T-cell (primary cell): ENCODE data around the gene HERC2. TPM values are rescaled to one million over a fixed set of nuclear protein-coding genes. Genes with fewer than 3 reads are reported as not detected.

Source experiments
- ATAC-seq, 4 experiments: fragments of 200-7000 bp in 3 of 4; fragments of 150-1000 bp in 1 of 4; cut with Tn5 transposase; replicated peaks in 1 of 4; 1 replicate in 3 of 4; 2 replicates in 1 of 4; pipeline ENCODE4 v1.10.0; 2021; ENCODE audit warnings: moderate library complexity in 3 of 4, mild to moderate bottlenecking in 2 of 4, moderate number of reproducible peaks in 1 of 4
- CTCF ChIA-PET, 2 donors: fragments of 300-600 bp; sonication (Branson Sonifier 250); formaldehyde crosslinking; loops; one replicate each; lab custom pipeline; 2022; ENCODE audit warnings: antibody characterized with exemption in 2 of 2; lab: Charles Lee
- POLR2A ChIA-PET, 2 donors: fragments of 300-600 bp; sonication (Branson Sonifier 250); formaldehyde crosslinking; loops; one replicate each; lab custom pipeline; 2022; ENCODE audit warnings: antibody characterized with exemption in 2 of 2; lab: Charles Lee
- DNase-seq, 35 experiments: peaks; one replicate each; pipeline versions ENCODE4 v3.0.0 to v3.0.0-alpha.2; 2013 to 2023
- H3K27ac ChIP-seq: one replicate; pipeline ENCODE4 v1.5.1; 2013; ENCODE audit warnings: low read length
- H3K27me3 ChIP-seq, 2 experiments: replicated peaks in 1 of 2; 1 replicate in 1 of 2; 2 replicates in 1 of 2; pipeline versions ENCODE4 v1.6.1 to v1.7.0; 2013; ENCODE audit warnings: low read length in 1 of 2, mixed read lengths in 1 of 2; ENCODE audit not compliant: control insufficient read depth in 2 of 2, insufficient read depth in 2 of 2; ENCODE audit errors: extremely low read depth in 1 of 2
- H3K36me3 ChIP-seq, 2 donors: 1 replicate in 1 of 2; 2 replicates in 1 of 2; pipeline versions ENCODE4 v1.6.1 to v1.7.0; 2013; ENCODE audit warnings: low read length in 1 of 2; ENCODE audit not compliant: control insufficient read depth in 2 of 2, insufficient read depth in 1 of 2; ENCODE audit errors: extremely low read depth in 1 of 2
- H3K4me1 ChIP-seq, 2 experiments: 1 replicate in 1 of 2; 2 replicates in 1 of 2; pipeline versions ENCODE4 v1.6.1 to v1.7.0; 2013; ENCODE audit warnings: low read length in 2 of 2, mixed read lengths in 1 of 2; ENCODE audit not compliant: insufficient read depth in 2 of 2, control insufficient read depth in 1 of 2; ENCODE audit errors: extremely low read depth in 1 of 2
- H3K4me3 ChIP-seq, 2 donors: 1 replicate in 1 of 2; 2 replicates in 1 of 2; pipeline versions ENCODE4 v1.5.1 to v1.7.0; 2013; ENCODE audit warnings: mild to moderate bottlenecking in 2 of 2, low read length in 1 of 2, moderate library complexity in 1 of 2; ENCODE audit not compliant: control insufficient read depth in 1 of 2; ENCODE audit errors: extremely low read depth in 1 of 2
- H3K9me3 ChIP-seq: 2 replicates; pipeline ENCODE4 v1.7.0; 2013
- H3K27ac Mint-ChIP-seq, 2 donors: one replicate each; pipeline ENCODE4 v1.8.0; 2020 to 2021; ENCODE audit warnings: mild to moderate bottlenecking in 2 of 2, mixed read lengths in 2 of 2
- H3K27me3 Mint-ChIP-seq, 2 donors: one replicate each; pipeline ENCODE4 v1.8.0; 2021 to 2022; ENCODE audit warnings: mixed read lengths in 2 of 2
- H3K36me3 Mint-ChIP-seq: one replicate; pipeline ENCODE4 v1.8.0; 2021; ENCODE audit warnings: mixed read lengths
- H3K4me1 Mint-ChIP-seq, 3 donors: one replicate each; pipeline ENCODE4 v1.8.0; 2020 to 2022; ENCODE audit warnings: mixed read lengths in 3 of 3, mild to moderate bottlenecking in 1 of 3
- H3K4me3 Mint-ChIP-seq, 3 donors: one replicate each; pipeline ENCODE4 v1.8.0; 2020 to 2022; ENCODE audit warnings: mild to moderate bottlenecking in 3 of 3, mixed read lengths in 3 of 3, moderate library complexity in 3 of 3
- H3K9me3 Mint-ChIP-seq, 3 donors: one replicate each; pipeline ENCODE4 v1.8.0; 2020 to 2022; ENCODE audit warnings: mixed read lengths in 3 of 3
- WGBS: methylation state at CpG from one replicate; pipeline ENCODE4 v1.1.5; 2013; ENCODE audit warnings: missing lambda C conversion rate; ENCODE audit not compliant: insufficient coverage; 5-methylcytosine and 5-hydroxymethylcytosine counted together
- total RNA-seq, 35 experiments: library from RNA in 6 of 35; stranded (reverse) in 6 of 35; fragments of 120-200 nt in 1 of 35; gene quantifications; one replicate each; pipeline versions ENCODE4 v1.2.1 to v1.2.4 and lab custom pipeline; 2013 to 2026

The HERC2 gene
- total RNA-seq, 5 donors from 2014 or later (not counting 1 experiment from before 2014, with no cell fraction given), result 46.4 to 65.5 (median 55.4) TPM

GRCh38 chr15:28184166-28184565 is 137.8 kb downstream of the HERC2 start:
- no peak for ATAC-seq
- no peaks in the 10 kb centered on the region for H3K4me1 Mint-ChIP-seq
- H3K4me3 Mint-ChIP-seq, result no peak overlapping the region
- H3K9me3 Mint-ChIP-seq, result no peaks in the 10 kb centered on the region
- no peak overlapping the region for H3K27ac ChIP-seq
- no peaks in the 10 kb centered on the region for H3K9me3 ChIP-seq
- no peaks in the 10 kb centered on the region for H3K27me3 Mint-ChIP-seq
- DNase-seq, result no peak
- no peak overlapping the region for H3K27ac Mint-ChIP-seq
- no peaks in the 10 kb centered on the region for H3K27me3 ChIP-seq
- CTCF ChIA-PET, result interaction anchor here (0.6 kb wide), 2 partner anchors 15 to 97 kb away, joined by 3 read pairs; no protein-coding TSS in a partner anchor
- H3K4me1 ChIP-seq, result no peaks in the 10 kb centered on the region
- no peak overlapping the region for H3K4me3 ChIP-seq
- H3K36me3 ChIP-seq, result peaks cover 0 to 32% of the 10 kb centered on the region in 2 donors
- POLR2A ChIA-PET, result no interaction called here
- no CpG with 5 or more reads among the region's 2 CpGs for WGBS
- H3K36me3 Mint-ChIP-seq, result peaks cover 60% of the 10 kb centered on the region

DNA sequence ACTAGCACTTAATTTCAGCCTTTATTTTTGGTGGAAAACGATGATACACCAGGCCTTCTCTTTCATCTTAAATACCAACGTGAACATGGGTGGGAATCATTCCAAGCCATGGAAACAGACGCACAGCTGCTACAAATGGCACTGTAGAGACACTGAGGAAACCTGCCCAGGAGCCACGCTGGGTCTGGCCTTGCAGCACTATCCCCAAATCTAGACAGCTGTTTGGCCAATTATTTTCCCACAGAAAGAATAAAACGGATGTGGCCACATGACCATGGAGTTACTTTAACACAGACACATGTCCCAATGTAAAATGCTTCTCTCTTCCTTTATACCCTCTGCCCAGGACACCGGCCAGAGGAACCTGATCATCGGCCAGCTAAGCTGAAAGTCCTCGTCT is 139.2 kb downstream of the HERC2 start:
- Histone ChIP-seq H3K4me3 (no peak overlapping the region), H3K27ac (no peak overlapping the region), H3K36me3 (peaks cover 0 to 26% of the 10 kb centered on the region in 2 donors), H3K4me1 (no peaks in the 10 kb centered on the region), H3K9me3 (no peaks in the 10 kb centered on the region), H3K27me3 (no peaks in the 10 kb centered on the region)
- Mint-ChIP-seq H3K27me3 (no peaks in the 10 kb centered on the region), H3K36me3 (peaks cover 58% of the 10 kb centered on the region), H3K9me3 (no peaks in the 10 kb centered on the region), H3K4me3 (no peak overlapping the region), H3K27ac (no peak overlapping the region), H3K4me1 (no peaks in the 10 kb centered on the region)
- WGBS, result 91% methylated on average over 5 of the region's 8 CpGs
- CTCF ChIA-PET, result no interaction called here
- no peak for DNase-seq
- POLR2A ChIA-PET, result no interaction called here
- ATAC-seq, result no peak

DNA sequence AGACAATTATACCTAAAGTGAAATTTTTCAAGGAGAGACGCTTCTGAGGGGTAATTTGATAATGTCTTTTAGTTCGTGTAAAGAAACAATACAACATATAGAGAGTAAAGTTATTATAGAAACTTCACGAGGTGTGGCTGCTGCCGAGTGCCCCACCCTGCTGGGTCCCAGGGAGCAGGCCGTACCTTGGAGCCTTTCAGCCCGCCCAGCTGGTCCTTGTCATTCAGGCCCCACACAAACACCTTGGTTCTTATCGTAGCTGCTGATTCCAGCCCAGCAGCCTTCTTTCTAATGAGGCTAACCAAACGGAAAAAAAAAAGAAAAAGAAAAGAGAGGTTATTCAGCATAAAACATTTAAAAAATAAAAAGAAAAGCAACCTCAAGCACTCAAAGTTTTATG is 139.8 kb downstream of the HERC2 start:
- H3K27ac Mint-ChIP-seq, result no peak overlapping the region

DNA sequence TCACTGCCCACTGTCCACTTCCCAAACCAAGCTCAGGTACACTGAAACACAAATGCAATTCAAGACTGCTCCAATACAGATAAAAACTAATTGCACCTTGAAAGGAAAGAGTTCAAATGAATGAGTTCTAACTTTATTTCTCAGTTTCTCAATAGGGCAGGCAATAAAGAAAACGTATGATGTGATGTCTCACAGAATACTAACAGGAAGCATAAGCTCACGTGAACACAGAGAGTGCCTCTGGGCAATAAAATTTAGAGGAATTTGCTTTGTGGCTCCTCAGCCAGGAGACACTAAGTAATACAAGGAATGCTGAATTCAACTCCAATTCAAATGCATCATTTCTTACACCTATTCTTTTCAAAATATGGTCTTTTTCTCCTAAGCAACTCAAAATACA is 140.6 kb downstream of the HERC2 start:
- Mint-ChIP-seq H3K36me3 (peaks cover 59% of the 10 kb centered on the region), H3K4me1 (no peaks in the 10 kb centered on the region), H3K4me3 (no peak overlapping the region), H3K27ac (no peak overlapping the region), H3K27me3 (no peaks in the 10 kb centered on the region), H3K9me3 (no peaks in the 10 kb centered on the region)
- POLR2A ChIA-PET, result no interaction called here
- ATAC-seq, result no peak
- H3K9me3 ChIP-seq, result no peaks in the 10 kb centered on the region
- no peaks in the 10 kb centered on the region for H3K4me1 ChIP-seq
- CTCF ChIA-PET, result no interaction called here
- no peaks in the 10 kb centered on the region for H3K27me3 ChIP-seq
- no peak overlapping the region for H3K27ac ChIP-seq
- 100% methylated on average over 1 of the region's 2 CpGs for WGBS
- no peak overlapping the region for H3K4me3 ChIP-seq
- H3K36me3 ChIP-seq, result peaks cover 0 to 26% of the 10 kb centered on the region in 2 donors
- no peak for DNase-seq

More for the DNA sequence above, 139.8 kb downstream of the HERC2 start:
- no peak for ATAC-seq
- H3K27me3 ChIP-seq, result no peaks in the 10 kb centered on the region
- H3K9me3 ChIP-seq, result no peaks in the 10 kb centered on the region
- H3K36me3 ChIP-seq, result peaks cover 0 to 25% of the 10 kb centered on the region in 2 donors
- no peak overlapping the region for H3K4me3 ChIP-seq
- no peak for DNase-seq
- H3K27ac ChIP-seq, result no peak overlapping the region
- Mint-ChIP-seq H3K9me3 (no peaks in the 10 kb centered on the region), H3K36me3 (peaks cover 57% of the 10 kb centered on the region), H3K4me1 (no peaks in the 10 kb centered on the region), H3K4me3 (no peak overlapping the region), H3K27me3 (no peaks in the 10 kb centered on the region)
- H3K4me1 ChIP-seq, result no peaks in the 10 kb centered on the region
- POLR2A ChIA-PET, result no interaction called here
- CTCF ChIA-PET, result no interaction called here
- no CpG with 5 or more reads among the region's 8 CpGs for WGBS

GRCh38 chr15:28179270-28179669 is 142.7 kb downstream of the HERC2 start:
- peaks cover 0 to 5% (median 0%) of the 10 kb centered on the region in 3 donors for H3K4me1 Mint-ChIP-seq
- no peaks in the 10 kb centered on the region for H3K9me3 ChIP-seq
- no peaks in the 10 kb centered on the region for H3K27me3 Mint-ChIP-seq
- no peak overlapping the region for H3K27ac ChIP-seq
- H3K36me3 ChIP-seq, result peaks cover 5 to 17% of the 10 kb centered on the region in 2 donors
- H3K36me3 Mint-ChIP-seq, result peaks cover 63% of the 10 kb centered on the region
- POLR2A ChIA-PET, result no interaction called here
- no peak overlapping the region for H3K4me3 ChIP-seq
- ATAC-seq, result no peak
- WGBS, result no CpG with 5 or more reads among the region's 4 CpGs
- no peaks in the 10 kb centered on the region for H3K27me3 ChIP-seq
- no peak overlapping the region for H3K4me3 Mint-ChIP-seq
- H3K9me3 Mint-ChIP-seq, result no peaks in the 10 kb centered on the region
- no peaks in the 10 kb centered on the region for H3K4me1 ChIP-seq
- CTCF ChIA-PET, result no interaction called here
- no peak for DNase-seq
- no peak overlapping the region for H3K27ac Mint-ChIP-seq

GRCh38 chr15:28178727-28179126 is 143.3 kb downstream of the HERC2 start:
- no peaks in the 10 kb centered on the region for H3K27me3 Mint-ChIP-seq
- DNase-seq (no peak), ATAC-seq (no peak)
- 99% methylated on average over 6 of the region's 10 CpGs for WGBS
- no peak overlapping the region for H3K4me3 Mint-ChIP-seq
- H3K9me3 Mint-ChIP-seq, result no peaks in the 10 kb centered on the region
- ChIA-PET POLR2A (no interaction called here), CTCF (no interaction called here)
- Histone ChIP-seq H3K9me3 (no peaks in the 10 kb centered on the region), H3K27ac (peak overlapping the region; percentile 20), H3K4me3 (no peak overlapping the region), H3K4me1 (no peaks in the 10 kb centered on the region), H3K27me3 (no peaks in the 10 kb centered on the region), H3K36me3 (peaks cover 5 to 19% of the 10 kb centered on the region in 2 donors)
- H3K36me3 Mint-ChIP-seq, result peaks cover 68% of the 10 kb centered on the region
- H3K4me1 Mint-ChIP-seq, result peaks cover 0 to 5% (median 0%) of the 10 kb centered on the region in 3 donors
- H3K27ac Mint-ChIP-seq, result no peak overlapping the region

- WGBS, result 75% methylated on average over 2 of the region's 3 CpGs
- Histone ChIP-seq H3K4me3 (no peak overlapping the region), H3K27me3 (no peaks in the 10 kb centered on the region), H3K36me3 (peaks cover 5 to 19% of the 10 kb centered on the region in 2 donors), H3K27ac (peak overlapping the region; percentile 20), H3K9me3 (no peaks in the 10 kb centered on the region), H3K4me1 (no peaks in the 10 kb centered on the region)
- peak in 1 of 4 experiments; percentile 51 for ATAC-seq
- POLR2A ChIA-PET, result no interaction called here
- peaks cover 0 to 5% (median 0%) of the 10 kb centered on the region in 3 donors for H3K4me1 Mint-ChIP-seq
- no peak for DNase-seq
- H3K27me3 Mint-ChIP-seq, result no peaks in the 10 kb centered on the region
- peaks cover 70% of the 10 kb centered on the region for H3K36me3 Mint-ChIP-seq
- H3K9me3 Mint-ChIP-seq, result no peaks in the 10 kb centered on the region
- CTCF ChIA-PET, result no interaction called here
- no peak overlapping the region for H3K27ac Mint-ChIP-seq
- no peak overlapping the region for H3K4me3 Mint-ChIP-seq
Measured at GRCh38 chr15:28178290-28178689, 143.7 kb downstream of the HERC2 start.
